Measurements from ENCODE around the gene SF3B2. TPM values are rescaled to one million over a fixed set of nuclear protein-coding genes. Genes with fewer than 3 reads are reported as not detected.

Gene SF3B2
- total and polyA plus RNA-seq, 2 donors (not counting 3 experiments of a cell fraction or from before 2014, with no cell fraction given): 99.4 to 196 TPM

- Histone ChIP-seq H3K36me3 (ENCODE audit: control insufficient read depth in 2 of 2, extremely low read depth in 1 of 2, insufficient read depth in 2 of 2, low read length in 2 of 2) (no peaks in the 10 kb centered on the region), H4K20me1 (replicated peaks; ENCODE audit: control insufficient read depth, extremely low read depth, insufficient read depth, low read length) (no peaks in the 10 kb centered on the region), H3K9me1 (replicated peaks; ENCODE audit: control insufficient read depth, extremely low read depth, insufficient read depth, low read length) (no peaks in the 10 kb centered on the region), H3K27me3 (ENCODE audit: control insufficient read depth in 2 of 2, insufficient read depth in 2 of 2, low read length in 2 of 2) (peaks cover 0 to 10% of the 10 kb centered on the region in 2 experiments), H3K4me3 (replicated peaks in 1 of 3; ENCODE audit: insufficient read depth in 1 of 3, low read depth in 1 of 3, low read length in 3 of 3) (no peak overlapping the region), H3K9ac (replicated peaks; ENCODE audit: extremely low read depth, insufficient read depth, low read length) (no peak overlapping the region), H3K9me3 (replicated peaks; ENCODE audit: control insufficient read depth, insufficient read depth, low read length) (no peaks in the 10 kb centered on the region), H3K4me2 (ENCODE audit: insufficient read depth, low read length) (no peak overlapping the region), H3K4me1 (ENCODE audit: control insufficient read depth, extremely low read depth, insufficient read depth, low read length) (no peaks in the 10 kb centered on the region), H3K27ac (ENCODE audit: insufficient read depth, low read depth, low read length) (no peak overlapping the region), H3K79me2 (ENCODE audit: control insufficient read depth, insufficient read depth, low read length) (no peaks in the 10 kb centered on the region), H2AFZ (ENCODE audit: low read depth, low read length) (no peak overlapping the region)
- CTCF ChIA-PET: no interaction called here
- dilution Hi-C loops (cut with MboI; ENCODE audit: extremely low pct_ligation_motif_present, low sequenced_read_pairs) (no loop called here), intact Hi-C loops (cut with micrococcal nuclease) (no loop called here)
- no TSS peak for BruUV-seq (replicated peaks)
- POLR2A ChIA-PET: no interaction called here
- TF ChIP-seq CTCF (IDR thresholded peaks at IDR 0.05; ENCODE audit: extremely low read depth in 1 of 2, insufficient read depth in 1 of 2, low read depth in 1 of 2, low read length in 2 of 2): no peak
- no peak for TF ChIP-seq POLR2A (IDR thresholded peaks at IDR 0.05; ENCODE audit: low read depth, low read length)
- no peak for TF ChIP-seq MAX (IDR thresholded peaks at IDR 0.05; ENCODE audit: insufficient read depth, insufficient read length)
- TF ChIP-seq GATA2 (IDR thresholded peaks at IDR 0.05; ENCODE audit: insufficient read depth, insufficient read length, low read depth, low read length): no peak
- no peak for TF ChIP-seq POLR2AphosphoS5 (IDR thresholded peaks at IDR 0.05; ENCODE audit: insufficient read depth, low read depth, low read length)
- TF ChIP-seq MYC (IDR thresholded peaks at IDR 0.05; ENCODE audit: low read depth, low read length): no peak
- no peak for TF ChIP-seq JUN (IDR thresholded peaks at IDR 0.05; ENCODE audit: borderline replicate concordance, insufficient read depth, insufficient read length, low read depth)
- no peak for TF ChIP-seq FOS (IDR thresholded peaks at IDR 0.05; ENCODE audit: borderline replicate concordance, insufficient read depth, low read length)
- TF ChIP-seq EZH2 (IDR thresholded peaks at IDR 0.05; ENCODE audit: borderline replicate concordance, low read depth, low read length, severe bottlenecking): no peak
- DNase-seq (ENCODE audit: low read depth, low spot score) (no peak), FAIRE-seq (no peak)
Measured at GRCh38 chr11:66032957-66033735, 19.0 kb upstream of the SF3B2 start.

All from endothelial cell of umbilical vein (primary cell).